ENCODE measurements around the gene PSD4.

The PSD4 gene

GRCh38 chr2:113135317-113135716 lies 38.5 kb upstream of the PSD4 start:
- Histone ChIP-seq H3K9me3 (no peaks in the 10 kb centered on the region), H3K4me1 (no peaks in the 10 kb centered on the region), H3K36me3 (replicated peaks) (no peaks in the 10 kb centered on the region), H3K27me3 (ENCODE audit: low read depth) (no peaks in the 10 kb centered on the region), H3K4me3 (no peak overlapping the region)
- in situ Hi-C loops (cut with MboI; ENCODE audit: low sequenced_read_pairs), result loop anchor here (10.0 kb wide), 1 partner anchor 239 kb away; no protein-coding TSS in a partner anchor
- no peak for DNase-seq (ENCODE audit: low spot score in 2 of 2)

- H3K36me3 ChIP-seq (replicated peaks), result no peaks in the 10 kb centered on the region
- no peaks in the 10 kb centered on the region for H3K9me3 ChIP-seq
- H3K27me3 ChIP-seq (ENCODE audit: low read depth), result no peaks in the 10 kb centered on the region
- no peaks in the 10 kb centered on the region for H3K4me1 ChIP-seq
- no peak overlapping the region for H3K4me3 ChIP-seq
- DNase-seq (ENCODE audit: low spot score in 2 of 2), result peak; percentile 10 to 49
- in situ Hi-C loops (cut with MboI; ENCODE audit: low sequenced_read_pairs), result loop anchor here (10.0 kb wide), 1 partner anchor 238 kb away; no protein-coding TSS in a partner anchor
Measured at GRCh38 chr2:113136828-113137775, 36.7 kb upstream of the PSD4 start.

GRCh38 chr2:113137827-113138226 lies 35.9 kb upstream of the PSD4 start:
- H3K4me3 ChIP-seq, result no peak overlapping the region
- no peak for DNase-seq (ENCODE audit: low spot score in 2 of 2)
- H3K27me3 ChIP-seq (ENCODE audit: low read depth), result no peaks in the 10 kb centered on the region
- H3K4me1 ChIP-seq, result no peaks in the 10 kb centered on the region
- no peaks in the 10 kb centered on the region for H3K9me3 ChIP-seq
- no peaks in the 10 kb centered on the region for H3K36me3 ChIP-seq (replicated peaks)
- in situ Hi-C loops (cut with MboI; ENCODE audit: low sequenced_read_pairs), result loop anchor here (10.0 kb wide), 1 partner anchor 237 kb away; no protein-coding TSS in a partner anchor

GRCh38 chr2:113138428-113139322 lies 35.1 kb upstream of the PSD4 start:
- in situ Hi-C loops (cut with MboI; ENCODE audit: low sequenced_read_pairs), result loop anchor here (10.0 kb wide), 1 partner anchor 236 kb away; no protein-coding TSS in a partner anchor

GRCh38 chr2:113141451-113141850 lies 32.3 kb upstream of the PSD4 start:
- no peak for DNase-seq (ENCODE audit: low spot score in 2 of 2)
- H3K27me3 ChIP-seq (ENCODE audit: low read depth), result no peaks in the 10 kb centered on the region
- no peak overlapping the region for H3K4me3 ChIP-seq
- H3K36me3 ChIP-seq (replicated peaks), result no peaks in the 10 kb centered on the region
- H3K9me3 ChIP-seq, result no peaks in the 10 kb centered on the region; the same call in 1 of the 2 replicates
- in situ Hi-C loops (cut with MboI; ENCODE audit: low sequenced_read_pairs), result no loop called here
- no peaks in the 10 kb centered on the region for H3K4me1 ChIP-seq

More at GRCh38 chr2:113138428-113139322, 35.1 kb upstream of the PSD4 start:
- peak; percentile 64 to 71 for DNase-seq (ENCODE audit: low spot score in 2 of 2)
- Histone ChIP-seq H3K9me3 (no peaks in the 10 kb centered on the region), H3K4me3 (no peak overlapping the region), H3K4me1 (no peaks in the 10 kb centered on the region), H3K27me3 (ENCODE audit: low read depth) (no peaks in the 10 kb centered on the region), H3K36me3 (replicated peaks) (no peaks in the 10 kb centered on the region)

GRCh38 chr2:113142290-113142689 lies 31.5 kb upstream of the PSD4 start:
- H3K4me3 ChIP-seq, result no peak overlapping the region
- in situ Hi-C loops (cut with MboI; ENCODE audit: low sequenced_read_pairs), result no loop called here
- no peak for DNase-seq (ENCODE audit: low spot score in 2 of 2)
- no peaks in the 10 kb centered on the region for H3K27me3 ChIP-seq (ENCODE audit: low read depth)
- H3K36me3 ChIP-seq (replicated peaks), result no peaks in the 10 kb centered on the region
- H3K9me3 ChIP-seq, result no peaks in the 10 kb centered on the region; the same call in 1 of the 2 replicates
- H3K4me1 ChIP-seq, result no peaks in the 10 kb centered on the region

- in situ Hi-C loops (cut with MboI; ENCODE audit: low sequenced_read_pairs), result no loop called here
- Histone ChIP-seq H3K36me3 (replicated peaks) (no peaks in the 10 kb centered on the region), H3K4me3 (no peak overlapping the region), H3K27me3 (ENCODE audit: low read depth) (no peaks in the 10 kb centered on the region), H3K4me1 (no peaks in the 10 kb centered on the region), H3K9me3 (no peaks in the 10 kb centered on the region; the same call in 1 of the 2 replicates)
- DNase-seq (ENCODE audit: low spot score in 2 of 2), result no peak
Measured at GRCh38 chr2:113144259-113144658, 29.5 kb upstream of the PSD4 start.

GRCh38 chr2:113148606-113149552 lies 24.9 kb upstream of the PSD4 start:
- no peaks in the 10 kb centered on the region for H3K4me1 ChIP-seq
- H3K9me3 ChIP-seq, result no peaks in the 10 kb centered on the region; the same call in 1 of the 2 replicates
- DNase-seq (ENCODE audit: low spot score in 2 of 2), result no peak
- H3K27me3 ChIP-seq (ENCODE audit: low read depth), result no peaks in the 10 kb centered on the region
- H3K4me3 ChIP-seq, result no peak overlapping the region
- in situ Hi-C loops (cut with MboI; ENCODE audit: low sequenced_read_pairs), result no loop called here
- no peaks in the 10 kb centered on the region for H3K36me3 ChIP-seq (replicated peaks)

- H3K9me3 ChIP-seq, result no peaks in the 10 kb centered on the region; the same call in 1 of the 2 replicates
- no peaks in the 10 kb centered on the region for H3K4me1 ChIP-seq
- H3K4me3 ChIP-seq, result no peak overlapping the region
- no peaks in the 10 kb centered on the region for H3K27me3 ChIP-seq (ENCODE audit: low read depth)
- in situ Hi-C loops (cut with MboI; ENCODE audit: low sequenced_read_pairs), result no loop called here
- DNase-seq (ENCODE audit: low spot score in 2 of 2), result no peak
- no peaks in the 10 kb centered on the region for H3K36me3 ChIP-seq (replicated peaks)
Measured at GRCh38 chr2:113149553-113150257, 24.1 kb upstream of the PSD4 start.

- Histone ChIP-seq H3K9me3 (no peaks in the 10 kb centered on the region; the same call in 1 of the 2 replicates), H3K36me3 (replicated peaks) (no peaks in the 10 kb centered on the region), H3K4me3 (no peak overlapping the region), H3K27me3 (ENCODE audit: low read depth) (no peaks in the 10 kb centered on the region), H3K4me1 (no peaks in the 10 kb centered on the region)
- in situ Hi-C loops (cut with MboI; ENCODE audit: low sequenced_read_pairs), result no loop called here
- no peak for DNase-seq (ENCODE audit: low spot score in 2 of 2)
Measured at GRCh38 chr2:113150258-113150601, 23.5 kb upstream of the PSD4 start.

GRCh38 chr2:113155331-113155730 lies 18.4 kb upstream of the PSD4 start:
- H3K4me1 ChIP-seq, result no peaks in the 10 kb centered on the region; the same call in 1 of the 2 replicates
- no peaks in the 10 kb centered on the region for H3K9me3 ChIP-seq
- no peak overlapping the region for H3K4me3 ChIP-seq
- in situ Hi-C loops (cut with MboI; ENCODE audit: low sequenced_read_pairs), result no loop called here
- H3K27me3 ChIP-seq (ENCODE audit: low read depth), result 0 out of 2 replicates have a peak, but pooled peaks cover 4% of the 10 kb centered on the region
- no peaks in the 10 kb centered on the region for H3K36me3 ChIP-seq (replicated peaks)
- DNase-seq (ENCODE audit: low spot score in 2 of 2), result no peak

All from HAP-1 (cell line).